Prostate gland (tissue), 2 donors: Measurements from ENCODE around the gene NOP10. TPM values are rescaled to one million over a fixed set of nuclear protein-coding genes. Genes with fewer than 3 reads are reported as not detected.
"Not testable (repeated sequence)": the region's sequence is repeated elsewhere in the genome, so short reads cannot be mapped to it uniquely, and the experiment has no call there.

ENCODE experiments used
- DNase-seq: peaks from one replicate; pipeline ENCODE4 v3.0.0-alpha.2; 2019; ENCODE audit warnings: low spot score
- H3K27ac ChIP-seq, 2 donors: fragments of 200-600 bp; sonication (generic); 2 replicates each; pipeline ENCODE4 v1.5.1; 2017 to 2019
- H3K27me3 ChIP-seq: fragments of 200-600 bp; sonication (generic); replicated peaks from 2 replicates; pipeline ENCODE4 v1.5.1; 2019; ENCODE audit not compliant: insufficient read depth
- H3K36me3 ChIP-seq, 2 donors: fragments of 200-600 bp; sonication (generic); 1 replicate in 1 of 2; 2 replicates in 1 of 2; pipeline versions ENCODE4 v1.5.1 to v1.8.1; 2017 to 2019
- H3K4me1 ChIP-seq: fragments of 200-600 bp; sonication (generic); replicated peaks from 2 replicates; pipeline ENCODE4 v1.5.1; 2019
- H3K4me3 ChIP-seq, 2 donors: fragments of 200-600 bp; sonication (generic); 2 replicates each; pipeline ENCODE4 v1.5.1; 2017 to 2019
- H3K9me3 ChIP-seq: fragments of 200-600 bp; sonication (generic); 2 replicates; pipeline ENCODE4 v1.5.1; 2017
- CTCF ChIP-seq, 4 experiments: fragments of 200-600 bp in 2 of 4; fragments of 450-650 bp in 2 of 4; sonication (generic) in 2 of 4; IDR thresholded peaks; 1 replicate in 3 of 4; 2 replicates in 1 of 4; pipeline ENCODE4 v1.5.1; 2016 to 2019; ENCODE audit warnings: antibody characterized with exemption in 4 of 4, mild to moderate bottlenecking in 2 of 4, moderate library complexity in 2 of 4
- POLR2A ChIP-seq: fragments of 450-650 bp; IDR thresholded peaks from one replicate; pipeline ENCODE4 v1.6.1; 2016; ENCODE audit warnings: antibody characterized with exemption, mild to moderate bottlenecking
- POLR2AphosphoS5 ChIP-seq: sonication (generic); formaldehyde crosslinking; IDR thresholded peaks from one replicate; pipeline ENCODE4 v1.6.1; 2017; ENCODE audit warnings: antibody characterized with exemption
- WGBS: methylation state at CpG from one replicate; pipeline ENCODE4 v1.1.5; 2018; 5-methylcytosine and 5-hydroxymethylcytosine counted together
- intact Hi-C: fragments of 100-400 bp; cut with DNase I; formaldehyde crosslinking; loops from one replicate; pipeline ENCODE4 v1.14.2; 2022
- total RNA-seq, 2 donors: library from RNA; depleted of rRNA; stranded (reverse); fragments of >200 nt; gene quantifications; one replicate each; pipeline ENCODE4 v1.1.0, GENCODE V29; 2016

NOP10 gene
- total RNA-seq = 100 to 1,000 TPM; 130 to 141 TPM

- Histone ChIP-seq H3K9me3 (no peaks in the 10 kb centered on the region), H3K4me1 (no peaks in the 10 kb centered on the region), H3K36me3 (no peaks in the 10 kb centered on the region), H3K27ac (peak within 1 kb of the TSS; percentile 88 to 89), H3K27me3 (no peaks in the 10 kb centered on the region), H3K4me3 (peak within 1 kb of the TSS; percentile 58 to 64)
- TF ChIP-seq CTCF (IDR thresholded peaks at IDR 0.05) (peak; percentile 93 to 98 (median 96)), POLR2A (peak; percentile 68), POLR2AphosphoS5 (peak; percentile 97)
- intact Hi-C loops = no loop called here
- DNase-seq = peak; percentile 87
- 2% methylated on average over 38 of the region's 38 CpGs for WGBS
Observed at GRCh38 chr15:34342737-34343575, at the start of gene NOP10, which contains the start of gene NUTM1. Gene NOP10, minus strand, starts transcription at chr15:34343136. Its CDS starts 63 bp downstream, at chr15:34343073. Gene NUTM1, plus strand, starts transcription at chr15:34343315. Its CDS starts 382 bp downstream, at chr15:34343697.

GRCh38 chr15:34389594-34390086 is 46.7 kb upstream of the NOP10 start:
- DNase-seq, H3K9me3 ChIP-seq, H3K4me1 ChIP-seq, H3K4me3 ChIP-seq, H3K27me3 ChIP-seq, H3K36me3 ChIP-seq, intact Hi-C loops, H3K27ac ChIP-seq: not testable (repeated sequence)
- WGBS = no CpG with 5 or more reads among the region's 16 CpGs

- intact Hi-C loops, H3K36me3 ChIP-seq, H3K4me1 ChIP-seq, DNase-seq, H3K4me3 ChIP-seq, H3K27me3 ChIP-seq, H3K9me3 ChIP-seq, H3K27ac ChIP-seq: not testable (repeated sequence)
- WGBS = no CpG with 5 or more reads among the region's 19 CpGs
Observed at GRCh38 chr15:34381829-34382521, 39.0 kb upstream of the NOP10 start.

GRCh38 chr15:34380491-34380890 is 37.6 kb upstream of the NOP10 start:
- H3K27ac ChIP-seq, H3K27me3 ChIP-seq, intact Hi-C loops, H3K9me3 ChIP-seq, H3K4me1 ChIP-seq, H3K36me3 ChIP-seq, DNase-seq, H3K4me3 ChIP-seq: not testable (repeated sequence)
- WGBS = 85% methylated on average over 4 of the region's 4 CpGs

GRCh38 chr15:34376856-34377255 is 33.9 kb upstream of the NOP10 start:
- Histone ChIP-seq H3K4me3 (no peak overlapping the region), H3K9me3 (no peaks in the 10 kb centered on the region), H3K36me3 (no peaks in the 10 kb centered on the region), H3K4me1 (no peaks in the 10 kb centered on the region), H3K27ac (no peak overlapping the region), H3K27me3 (no peaks in the 10 kb centered on the region)
- intact Hi-C loops = no loop called here
- DNase-seq = no peak
- TF ChIP-seq CTCF (IDR thresholded peaks at IDR 0.05) (no peak), POLR2A (no peak), POLR2AphosphoS5 (no peak)
- 96% methylated on average over 2 of the region's 2 CpGs for WGBS

- H3K27ac ChIP-seq, H3K36me3 ChIP-seq, DNase-seq, H3K4me1 ChIP-seq, H3K4me3 ChIP-seq, H3K27me3 ChIP-seq, H3K9me3 ChIP-seq, intact Hi-C loops: not testable (repeated sequence)
- 87% methylated on average over 2 of the region's 2 CpGs for WGBS
Observed at GRCh38 chr15:34375541-34375940, 32.6 kb upstream of the NOP10 start.
